Activated CD8-positive, alpha-beta memory T cell treated with anti-CD3 and anti-CD28 coated beads for 24 hours (primary cell): ENCODE results near the gene S100A7A.

Experiments used
- DNase-seq: peaks from one replicate; pipeline ENCODE4 v3.0.0-alpha.2; 2020

S100A7A gene

DNA sequence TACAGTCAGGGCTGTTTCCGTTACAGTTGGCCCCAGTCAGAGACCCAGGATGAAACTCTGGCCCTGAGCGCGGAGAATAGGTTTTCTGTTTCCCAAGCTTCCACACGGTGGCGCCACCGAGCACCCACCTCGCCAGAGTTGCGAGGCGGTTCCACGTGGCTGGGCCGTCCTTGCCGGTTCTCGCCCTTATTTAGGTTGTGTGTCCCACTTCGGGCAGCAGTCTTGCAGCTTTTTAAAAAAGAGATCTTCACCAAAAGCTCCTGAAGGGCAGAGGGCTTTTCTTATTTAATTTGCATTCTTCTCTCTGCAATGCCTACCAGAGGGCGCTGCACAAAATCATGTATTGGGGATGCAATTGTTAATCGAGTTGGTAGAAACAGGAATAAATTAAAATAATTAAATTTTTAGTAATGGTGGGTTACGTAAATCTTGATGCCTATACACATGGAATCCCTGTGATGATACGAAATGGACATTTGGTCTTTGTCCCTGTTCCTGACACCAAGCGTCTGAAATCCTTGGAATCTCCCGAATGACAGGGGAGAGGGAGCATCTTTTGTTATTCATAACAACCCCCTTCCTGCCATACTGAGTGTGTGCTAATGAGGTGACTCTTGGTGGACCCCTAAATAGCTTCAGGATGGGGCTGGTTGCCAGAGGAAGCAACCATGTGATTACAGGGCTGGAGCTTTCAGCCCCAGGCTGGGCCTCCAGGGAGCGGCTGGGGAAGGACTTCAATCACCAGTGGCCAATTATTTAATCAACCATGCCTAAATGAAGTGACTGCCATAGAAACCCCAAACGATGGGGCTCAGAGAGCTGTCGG lies 49.7 kb downstream of the S100A7A start:
- peak; percentile 88 for DNase-seq

GRCh38 chr1:153466908-153467307 lies 50.6 kb downstream of the S100A7A start:
- DNase-seq, result no peak

DNA sequence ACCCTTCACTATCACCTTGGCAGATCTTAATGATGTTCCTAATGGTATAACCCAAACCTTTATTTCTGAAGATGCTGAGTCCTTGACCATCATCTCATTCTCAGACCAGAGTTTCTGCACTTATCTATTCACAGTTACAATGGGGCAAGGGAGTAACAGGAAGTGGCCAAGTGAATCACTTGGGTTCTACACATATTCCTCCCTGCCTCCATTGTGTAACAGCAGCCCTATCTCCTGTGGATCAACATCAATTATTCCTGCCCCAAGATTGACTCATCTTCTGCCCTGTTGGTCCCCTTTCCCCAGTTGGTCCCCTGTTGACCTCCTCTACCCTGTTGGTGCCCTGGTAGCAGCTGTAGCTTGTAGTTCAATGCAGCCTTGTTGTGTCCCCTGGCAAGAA lies 54.4 kb downstream of the S100A7A start:
- no peak for DNase-seq
